NCI-H2107 treated with DMSO at 0.1 percent for 48 hours (cell line): ENCODE data around the gene IFI35.

ENCODE experiments used
- DNase-seq: peaks from one replicate; lab custom pipeline; 2025; ENCODE audit not compliant: unreplicated experiment; lab: John Stamatoyannopoulos, UW

Gene IFI35

GRCh38 chr17:43020789-43021740 is 14.5 kb downstream of the IFI35 start:
- no peak for DNase-seq

DNA sequence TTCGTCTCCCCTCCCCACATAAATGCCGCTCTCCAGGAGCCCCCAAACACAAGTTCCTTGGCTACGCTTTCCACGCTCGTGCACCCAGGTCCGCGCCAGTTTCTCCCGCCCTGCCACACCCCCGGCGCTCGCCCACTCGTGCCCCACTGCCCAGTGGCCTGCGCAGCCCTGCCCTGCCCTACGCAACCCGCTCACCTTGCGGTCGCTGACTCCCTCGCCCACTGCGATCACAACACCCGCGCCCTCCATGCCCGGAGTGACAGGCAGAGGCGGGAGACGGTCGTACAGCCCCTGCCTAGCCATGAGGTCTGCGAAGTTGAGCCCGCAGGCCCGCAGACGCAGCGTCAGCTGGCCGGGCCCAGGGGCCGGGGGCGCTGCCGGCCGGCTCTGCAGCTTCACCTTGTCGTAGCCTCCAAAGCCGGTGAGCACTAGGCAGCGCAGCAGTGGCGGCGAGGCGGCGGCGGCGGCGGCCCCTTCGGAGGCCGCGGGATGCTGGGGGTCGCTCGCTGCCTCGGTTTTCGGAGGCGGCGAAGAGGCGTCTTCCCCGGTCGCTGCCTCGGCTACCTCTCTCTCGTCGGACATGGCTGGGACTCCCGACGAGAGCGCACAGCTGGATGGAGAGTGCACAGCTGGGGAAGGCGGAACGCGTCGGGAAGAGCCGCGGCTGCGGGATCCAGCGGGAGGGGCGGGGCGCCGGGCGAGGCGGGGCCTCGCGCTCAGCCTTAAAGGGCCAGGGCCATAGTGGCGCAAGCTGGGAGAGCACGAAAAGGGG is 15.3 kb downstream of the IFI35 start, which contains the start of gene VAT1:
VAT1 (minus strand) TSS at position 645 of the 772 bp plus-strand sequence; CDS start at position 582, 63 bp downstream.
- peak; percentile 11 for DNase-seq

- DNase-seq = peak; percentile 81
Measured at GRCh38 chr17:43024407-43025289, 18.1 kb downstream of the IFI35 start, which contains the start of gene RND2. TSS of gene RND2 (plus strand) at chr17:43025231. CDS start at chr17:43025348, 117 bp downstream.

DNA sequence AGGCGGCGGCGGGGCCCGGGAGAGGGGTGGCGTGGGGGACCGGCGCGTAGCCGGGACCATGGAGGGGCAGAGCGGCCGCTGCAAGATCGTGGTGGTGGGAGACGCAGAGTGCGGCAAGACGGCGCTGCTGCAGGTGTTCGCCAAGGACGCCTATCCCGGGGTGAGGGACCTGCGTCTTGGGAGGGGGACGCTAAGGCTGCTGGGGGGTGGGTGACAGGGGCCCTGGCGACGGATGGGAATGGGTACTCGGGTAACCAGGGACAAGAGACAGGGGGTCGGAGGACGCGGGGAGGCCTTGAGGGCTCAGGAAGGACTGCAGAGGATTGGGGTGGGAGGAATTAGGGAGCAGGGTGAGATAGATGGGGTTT is 18.7 kb downstream of the IFI35 start:
- DNase-seq = no peak

GRCh38 chr17:43025766-43026537 is 19.4 kb downstream of the IFI35 start:
- no peak for DNase-seq

- DNase-seq = no peak
Measured at GRCh38 chr17:43026595-43026994, 20.0 kb downstream of the IFI35 start.

DNA sequence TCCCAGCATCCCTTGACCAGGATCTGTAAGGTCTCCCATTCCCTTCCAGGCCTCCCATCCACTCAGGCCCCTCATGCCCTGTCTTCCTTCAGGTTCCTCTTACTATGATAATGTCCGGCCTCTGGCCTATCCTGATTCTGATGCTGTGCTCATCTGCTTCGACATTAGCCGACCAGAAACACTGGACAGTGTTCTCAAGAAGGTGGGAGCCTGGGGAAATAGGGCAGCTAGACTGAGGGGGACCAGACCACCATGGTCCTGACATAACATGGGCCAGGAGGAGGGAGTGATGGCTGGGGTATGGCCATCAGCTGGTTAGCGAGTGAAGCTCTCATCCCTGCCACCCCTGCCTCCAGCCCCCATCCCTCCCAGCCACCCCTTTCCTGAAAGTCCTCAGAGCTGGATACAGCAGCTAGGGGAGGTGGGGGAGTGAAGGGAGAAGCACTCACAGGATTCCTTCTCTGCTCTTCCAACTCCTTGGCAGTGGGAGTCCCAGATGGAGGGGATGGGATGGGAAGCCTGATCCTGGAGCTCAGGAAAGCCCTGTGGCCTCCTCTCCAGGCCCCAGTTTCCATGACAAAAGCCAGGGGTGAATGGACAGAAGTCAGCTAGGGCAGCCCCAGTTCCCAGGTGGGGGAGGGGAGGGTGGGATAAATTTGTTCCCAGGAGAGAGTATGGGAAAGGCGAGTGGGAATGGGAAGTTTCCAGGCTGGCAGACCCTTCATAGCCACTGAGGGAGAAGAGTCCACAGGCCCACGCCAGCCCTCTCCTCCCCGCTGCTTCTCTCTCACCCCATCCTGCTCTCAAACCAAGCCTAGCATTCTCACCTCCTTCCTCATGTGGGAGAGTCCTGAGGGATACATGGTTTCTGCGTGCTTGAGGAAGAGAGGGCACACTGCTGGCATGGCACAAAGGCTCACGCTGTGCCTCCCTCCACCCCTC is 20.8 kb downstream of the IFI35 start:
- DNase-seq = no peak

DNA sequence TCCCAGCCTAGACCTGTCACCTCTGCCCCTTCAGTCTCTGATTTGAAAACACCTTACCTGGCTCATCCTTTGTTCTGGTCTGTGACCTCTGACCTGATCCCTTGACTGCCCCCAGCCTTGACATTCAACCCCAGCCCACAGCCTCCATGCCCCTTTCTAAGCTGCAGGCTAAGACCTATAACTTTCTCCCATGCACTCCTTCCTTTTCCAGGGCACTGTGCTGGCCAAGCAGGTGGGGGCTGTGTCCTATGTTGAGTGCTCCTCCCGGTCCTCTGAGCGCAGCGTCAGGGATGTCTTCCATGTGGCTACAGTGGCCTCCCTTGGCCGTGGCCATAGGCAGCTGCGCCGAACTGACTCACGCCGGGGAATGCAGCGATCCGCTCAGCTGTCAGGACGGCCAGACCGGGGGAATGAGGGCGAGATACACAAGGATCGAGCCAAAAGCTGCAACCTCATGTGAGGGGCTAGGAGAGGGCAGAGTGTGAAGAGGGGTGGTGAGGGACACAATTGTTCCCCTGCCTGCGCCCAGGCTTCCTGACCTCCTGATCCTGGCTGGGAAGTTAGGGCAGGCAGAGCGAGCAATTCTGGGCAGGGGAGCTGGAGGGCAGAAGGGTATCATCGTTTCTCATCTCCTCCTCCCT is 21.8 kb downstream of the IFI35 start:
- no peak for DNase-seq

GRCh38 chr17:43030137-43030767 is 23.7 kb downstream of the IFI35 start:
- DNase-seq = no peak

DNA sequence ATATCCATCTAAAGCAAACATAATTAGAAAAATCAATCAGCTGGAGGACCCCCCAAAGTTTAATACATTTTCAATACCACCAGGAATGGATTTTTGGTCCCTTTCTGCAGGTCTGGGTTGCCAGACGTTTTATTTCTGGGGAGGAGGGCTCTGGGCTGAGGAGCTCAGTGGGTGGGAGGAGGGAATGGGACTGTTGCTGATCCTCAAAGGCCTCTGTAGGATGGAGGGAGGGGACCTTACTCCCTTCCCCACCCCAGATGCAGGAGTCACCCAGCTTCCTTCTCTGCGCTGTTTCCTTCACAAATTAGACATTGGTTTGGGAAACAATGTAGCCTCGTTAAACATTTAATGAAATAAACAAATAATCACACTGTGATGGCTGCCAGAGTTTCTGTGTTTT is 25.1 kb downstream of the IFI35 start:
- DNase-seq = no peak

GRCh38 chr17:43033948-43034881 is 27.6 kb downstream of the IFI35 start:
- DNase-seq = peak; percentile 8

DNA sequence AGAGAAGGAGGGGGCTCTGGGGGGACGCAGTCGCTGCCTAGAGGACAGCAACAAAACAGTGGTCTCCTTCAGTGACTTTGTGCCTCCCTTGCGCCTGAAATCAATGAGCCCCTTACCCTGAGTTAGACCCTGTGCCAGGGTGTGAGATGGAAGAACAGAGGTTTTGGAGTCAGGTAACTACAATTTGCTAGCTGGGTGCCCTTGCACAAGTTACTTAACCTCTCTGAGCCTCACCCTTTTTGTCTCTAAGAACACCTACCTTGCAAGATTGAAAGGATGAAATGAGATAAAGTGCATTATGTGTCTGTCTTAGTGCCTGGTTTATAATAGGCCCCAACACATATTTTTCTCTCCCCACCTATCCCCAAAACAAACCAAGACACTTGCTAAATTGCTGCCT is 28.3 kb downstream of the IFI35 start:
- DNase-seq = no peak

DNA sequence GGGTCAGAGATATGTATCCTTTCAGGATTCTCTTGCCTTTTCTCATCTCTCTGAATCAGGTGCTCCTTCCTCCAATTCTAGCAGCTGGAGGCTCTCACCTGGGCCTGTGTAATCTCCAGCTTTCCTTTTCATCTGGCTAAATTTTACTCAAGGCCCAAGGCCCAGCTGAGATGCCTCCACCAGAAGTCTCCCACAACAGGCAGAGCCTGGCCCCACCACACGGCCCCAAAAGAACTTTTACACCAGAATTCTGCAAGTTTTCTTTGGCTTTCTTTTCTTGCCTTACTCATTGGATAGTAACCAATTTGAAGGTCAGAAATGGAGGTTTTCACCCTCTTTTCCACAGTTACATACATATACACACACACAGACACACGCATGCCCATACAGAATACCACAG is 33.1 kb downstream of the IFI35 start:
- no peak for DNase-seq

DNA sequence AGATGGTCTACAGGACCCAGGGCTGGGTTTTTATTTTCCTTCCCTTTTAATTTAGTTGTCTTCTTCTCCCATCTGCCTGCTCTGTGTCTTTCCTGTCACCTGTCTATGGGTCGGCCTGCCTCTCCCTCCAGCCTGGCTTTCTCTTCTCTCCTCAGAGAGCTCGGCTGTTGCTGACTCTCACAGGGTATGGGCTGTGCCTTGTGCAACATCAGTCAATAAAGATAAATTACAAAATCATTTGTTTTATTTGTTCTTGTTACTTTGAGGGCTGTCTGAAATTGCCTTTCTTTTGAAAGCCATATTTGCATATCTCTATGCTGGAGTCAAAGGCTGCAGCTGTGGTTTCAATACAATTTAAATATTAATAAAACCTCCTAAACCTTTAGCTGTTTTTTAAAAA is 34.1 kb downstream of the IFI35 start:
- DNase-seq = no peak

- no peak for DNase-seq
Measured at GRCh38 chr17:43042025-43042628, 35.5 kb downstream of the IFI35 start.

- DNase-seq = no peak
Measured at GRCh38 chr17:43043307-43043706, 36.7 kb downstream of the IFI35 start.

DNA sequence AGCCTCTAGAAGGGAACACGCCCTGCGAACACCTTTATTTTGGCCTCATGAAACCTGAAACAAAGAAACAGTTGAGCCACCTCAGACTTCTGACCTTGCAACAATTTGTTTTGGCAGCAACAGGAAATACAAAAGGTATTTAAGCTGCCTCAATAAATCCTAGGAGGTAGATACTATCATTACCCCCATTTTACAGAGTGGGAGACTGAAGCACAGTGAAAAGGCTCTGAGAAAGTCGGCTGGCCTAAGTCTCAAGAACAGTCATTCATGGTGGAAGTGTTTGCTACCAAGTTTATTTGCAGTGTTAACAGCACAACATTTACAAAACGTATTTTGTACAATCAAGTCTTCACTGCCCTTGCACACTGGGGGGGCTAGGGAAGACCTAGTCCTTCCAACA is 37.4 kb downstream of the IFI35 start:
- DNase-seq = no peak
